Measurements from ENCODE around the gene PRR5.
"Not testable (repeated sequence)": the region's sequence is repeated elsewhere in the genome, so short reads cannot be mapped to it uniquely, and the experiment has no call there.

The PRR5 gene, protein sequence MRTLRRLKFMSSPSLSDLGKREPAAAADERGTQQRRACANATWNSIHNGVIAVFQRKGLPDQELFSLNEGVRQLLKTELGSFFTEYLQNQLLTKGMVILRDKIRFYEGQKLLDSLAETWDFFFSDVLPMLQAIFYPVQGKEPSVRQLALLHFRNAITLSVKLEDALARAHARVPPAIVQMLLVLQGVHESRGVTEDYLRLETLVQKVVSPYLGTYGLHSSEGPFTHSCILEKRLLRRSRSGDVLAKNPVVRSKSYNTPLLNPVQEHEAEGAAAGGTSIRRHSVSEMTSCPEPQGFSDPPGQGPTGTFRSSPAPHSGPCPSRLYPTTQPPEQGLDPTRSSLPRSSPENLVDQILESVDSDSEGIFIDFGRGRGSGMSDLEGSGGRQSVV

DNA sequence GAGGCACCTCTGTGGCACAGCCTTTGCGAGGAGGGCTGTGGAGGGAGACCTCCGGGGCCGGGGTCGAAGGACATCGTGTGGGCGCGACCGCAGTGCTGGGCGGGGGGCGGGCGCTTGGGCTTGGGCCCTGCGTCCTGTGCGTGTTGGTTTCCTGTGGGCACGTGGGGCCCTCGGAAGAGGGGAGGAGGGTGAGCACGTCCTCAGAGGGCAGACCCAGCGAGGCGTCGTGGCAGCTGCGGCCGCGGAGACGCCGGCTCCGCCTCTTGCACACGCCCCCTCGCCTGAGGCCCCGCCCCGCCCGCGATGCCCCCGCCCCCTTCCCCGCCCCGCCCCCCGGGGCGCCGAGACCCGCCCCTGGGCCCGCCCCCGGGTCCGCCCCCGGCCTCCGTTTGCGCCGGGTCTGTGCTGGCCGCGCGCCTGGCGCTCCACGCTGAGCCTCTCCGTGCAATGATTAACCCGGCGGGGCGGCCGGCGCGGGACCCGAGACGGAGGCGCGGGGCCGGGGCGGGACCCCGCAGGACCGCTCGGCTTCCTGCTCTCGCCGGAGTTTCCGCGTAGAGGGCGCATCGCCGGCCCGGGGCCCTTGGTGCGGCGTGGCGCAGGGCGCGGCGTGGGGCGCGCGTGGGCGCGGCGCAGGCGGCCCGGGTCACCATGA, at the start of gene PRR5:
PRR5 (plus strand) TSS at position 381 of the 655 bp plus-strand sequence; CDS start at position 652, 271 bp downstream.
- DNase-seq = no peak

DNA sequence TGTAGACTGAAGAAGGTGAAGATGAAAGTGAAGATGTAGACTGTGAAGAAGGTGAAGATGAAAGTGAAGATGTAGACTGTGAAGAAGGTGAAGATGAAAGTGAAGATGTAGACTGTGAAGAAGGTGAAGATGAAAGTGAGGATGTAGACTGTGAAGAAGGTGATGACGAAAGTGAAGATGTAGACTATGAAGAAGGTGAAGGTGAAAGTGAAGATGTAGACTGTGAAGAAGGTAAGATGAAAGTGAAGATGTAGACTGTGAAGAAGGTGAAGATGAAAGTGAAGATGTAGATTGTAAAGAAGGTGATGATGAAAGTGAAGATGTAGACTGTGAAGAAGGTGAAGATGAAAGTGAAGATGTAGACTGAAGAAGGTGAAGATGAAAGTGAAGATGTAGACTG, 49.1 kb upstream of the PRR5 start:
- DNase-seq = not testable (repeated sequence)

DNA sequence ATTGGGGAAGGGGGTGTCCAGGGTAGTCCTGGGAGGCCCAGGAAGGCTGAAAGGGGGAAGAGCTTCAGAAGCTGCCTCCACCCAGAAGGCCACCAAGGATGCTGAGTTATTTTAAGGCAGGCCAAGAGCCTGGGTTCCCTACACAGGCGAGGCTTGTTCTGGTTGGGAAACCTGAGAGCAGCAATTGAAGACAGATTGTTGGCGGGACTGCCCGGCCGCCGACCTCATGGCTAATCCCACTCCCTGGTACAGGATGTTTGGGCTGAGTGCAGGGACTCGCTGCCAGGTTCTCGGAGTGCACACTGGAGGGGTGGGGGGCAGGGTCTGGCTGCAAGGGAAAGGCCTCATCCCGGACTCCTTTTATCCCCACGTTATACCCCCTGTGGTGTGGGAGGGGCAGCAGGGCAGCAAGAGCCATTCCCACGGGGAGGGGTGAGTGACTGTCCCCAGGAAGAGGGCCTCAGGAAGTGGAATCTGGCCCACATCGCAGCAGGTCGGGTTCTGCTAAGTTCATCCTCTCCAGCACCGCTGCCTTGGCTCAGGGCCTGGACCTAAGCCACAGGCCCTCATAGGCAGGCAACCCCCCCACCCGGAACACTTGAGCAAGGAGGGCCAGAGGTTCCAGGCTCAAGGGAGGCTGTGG, 43.6 kb upstream of the PRR5 start:
- DNase-seq = no peak

DNA sequence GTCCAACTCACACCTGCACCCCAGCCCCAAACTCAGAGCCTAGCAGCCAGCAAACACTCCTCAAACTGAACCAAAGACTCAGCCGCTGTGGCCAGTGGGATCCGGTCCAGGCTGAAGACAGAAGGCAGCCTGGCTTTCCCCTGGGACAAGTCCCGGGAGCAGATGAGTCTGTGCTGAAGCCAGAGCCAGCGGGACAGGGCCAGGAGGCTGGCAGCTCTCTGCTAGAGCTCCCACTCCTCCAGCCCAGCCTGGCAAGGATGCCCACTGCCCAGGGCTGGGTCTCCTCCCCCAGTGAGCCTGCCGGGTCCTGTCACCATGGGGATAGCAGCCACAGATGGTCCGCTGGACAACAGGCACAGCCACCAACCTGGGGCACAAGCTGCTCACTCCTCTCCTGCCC, 42.9 kb upstream of the PRR5 start:
- no peak for DNase-seq

DNA sequence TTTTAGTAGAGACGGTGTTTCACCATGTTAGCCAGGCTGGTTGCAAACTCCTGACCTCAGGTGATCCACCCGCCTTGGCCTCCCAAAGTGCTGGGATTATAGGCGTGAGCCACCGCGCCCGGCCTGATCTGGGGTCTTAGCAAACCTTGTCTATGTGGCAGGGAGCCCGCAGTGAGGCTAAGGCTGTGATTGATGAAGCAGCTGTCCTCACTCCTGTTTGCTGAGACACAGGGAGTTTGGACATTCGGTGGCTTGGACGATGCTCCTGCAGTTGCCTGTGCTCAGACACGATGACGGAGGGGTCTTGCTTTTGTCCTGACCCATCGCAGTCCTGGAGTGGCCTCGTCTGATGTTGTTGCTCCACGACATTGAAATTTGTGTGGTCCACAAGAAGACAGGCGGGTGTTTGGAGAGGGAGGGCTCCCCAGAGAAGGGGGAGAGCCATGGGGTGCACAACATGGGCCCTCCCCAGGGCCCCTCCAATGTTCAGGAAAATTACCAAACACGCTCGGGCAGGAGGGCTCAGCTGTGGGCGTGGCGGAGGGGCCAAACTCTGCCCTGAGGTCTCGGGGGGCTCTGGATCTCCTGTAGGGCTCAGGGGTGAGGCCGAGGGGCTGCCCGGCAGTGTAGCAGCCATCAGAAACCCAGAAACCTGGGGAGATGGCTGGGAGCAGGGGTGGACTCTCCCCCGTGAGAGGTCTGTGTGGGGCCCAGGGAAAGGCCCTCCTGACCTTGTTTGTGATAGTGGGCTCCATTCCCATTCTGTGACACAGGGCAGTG, 41.8 kb upstream of the PRR5 start:
- DNase-seq = no peak

DNA sequence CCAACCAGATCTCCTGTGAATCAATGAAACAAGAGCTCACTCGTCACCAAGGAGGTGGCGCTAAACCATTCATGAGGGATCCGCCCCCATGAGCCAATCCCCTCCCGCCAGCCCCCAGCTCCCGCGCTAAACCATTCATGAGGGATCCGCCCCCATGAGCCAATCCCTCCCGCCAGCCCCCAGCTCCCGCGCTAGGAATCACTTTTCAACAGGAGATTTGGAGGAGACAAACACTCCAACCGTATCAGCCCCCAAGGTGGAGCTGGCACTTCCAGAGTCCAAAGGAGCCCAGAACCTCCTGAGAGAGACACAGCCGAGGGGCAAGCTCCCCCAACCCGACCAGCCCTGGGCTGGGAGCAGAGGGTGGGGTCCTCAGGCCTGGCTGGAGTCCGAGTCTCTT, 40.9 kb upstream of the PRR5 start:
- DNase-seq = no peak

DNA sequence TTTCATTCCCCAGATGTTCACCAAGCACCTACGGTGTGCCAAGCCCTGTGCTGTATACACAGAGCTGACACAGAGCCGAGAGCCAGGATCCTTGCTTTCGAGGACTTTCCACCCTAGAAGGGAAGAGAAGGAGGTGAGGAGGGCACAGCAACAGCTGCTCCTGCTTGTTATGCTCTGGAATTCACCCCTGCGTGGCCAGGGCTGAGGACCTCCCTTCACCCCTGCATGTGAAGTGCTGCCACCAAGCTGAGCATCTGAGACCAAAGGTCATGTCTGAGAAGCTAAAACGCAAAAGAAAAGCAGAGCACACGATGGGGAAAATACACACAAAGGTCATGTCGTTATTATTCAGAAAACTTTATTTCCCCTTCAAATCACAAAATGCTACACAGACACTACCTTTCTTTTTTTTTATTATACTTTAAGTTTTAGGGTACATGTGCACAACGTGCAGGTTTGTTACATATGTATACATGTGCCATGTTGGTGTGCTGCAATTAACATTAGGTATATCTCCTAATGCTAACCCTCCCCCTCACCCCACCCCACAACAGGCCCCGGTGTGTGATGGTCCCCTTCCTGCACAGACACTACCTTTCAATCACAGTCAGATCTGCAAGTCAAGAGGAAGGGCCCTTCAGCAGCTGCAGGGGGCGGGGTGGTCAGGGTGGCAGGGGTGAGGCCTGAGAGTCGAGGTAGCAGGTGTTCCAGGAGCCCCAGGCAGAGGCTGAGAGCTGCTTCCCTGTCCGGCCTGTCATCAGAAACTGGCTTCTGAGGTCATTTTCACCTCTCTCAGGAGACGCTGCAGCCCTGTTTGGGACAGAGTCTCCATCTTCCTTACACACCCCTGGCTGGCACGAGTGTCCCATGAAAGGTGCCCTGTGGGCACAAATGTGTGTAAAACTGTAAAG, 40.1 kb upstream of the PRR5 start:
- no peak for DNase-seq

DNA sequence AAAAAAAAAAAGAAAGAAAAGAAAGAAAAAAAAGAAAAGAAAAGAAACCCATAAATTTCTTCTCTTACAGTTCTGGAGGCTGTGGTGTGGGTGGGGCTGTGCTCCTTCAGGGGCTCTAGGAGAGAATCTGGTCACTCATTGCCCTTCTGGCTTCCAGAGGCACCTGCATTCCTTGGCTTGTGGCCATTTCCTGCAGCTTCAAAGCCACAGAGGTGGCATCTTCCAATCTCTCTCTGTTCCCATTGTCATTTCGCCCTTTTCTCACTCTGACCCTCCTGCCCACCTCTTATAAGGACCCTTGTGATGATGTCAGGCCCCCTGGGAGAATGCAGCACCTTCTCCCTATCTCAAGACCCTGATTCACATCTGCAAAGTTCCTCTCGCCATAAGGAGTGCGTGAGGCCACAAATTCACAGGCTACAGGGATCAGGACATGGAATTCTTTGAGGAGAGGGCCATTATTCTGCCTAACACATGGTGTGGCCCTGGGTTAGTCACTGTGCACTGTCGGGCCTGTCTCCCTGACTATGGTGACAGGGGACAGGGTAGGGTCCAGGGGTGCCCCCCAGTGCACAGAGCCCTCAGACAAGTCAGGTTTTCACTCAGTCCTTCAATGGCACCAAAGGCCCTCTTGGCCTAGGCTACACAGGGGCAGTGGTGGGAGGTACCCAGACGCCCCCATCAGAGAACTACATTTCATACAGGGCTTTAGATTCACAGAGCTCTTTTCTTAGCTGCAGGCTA, 38.6 kb upstream of the PRR5 start:
- DNase-seq = no peak

DNA sequence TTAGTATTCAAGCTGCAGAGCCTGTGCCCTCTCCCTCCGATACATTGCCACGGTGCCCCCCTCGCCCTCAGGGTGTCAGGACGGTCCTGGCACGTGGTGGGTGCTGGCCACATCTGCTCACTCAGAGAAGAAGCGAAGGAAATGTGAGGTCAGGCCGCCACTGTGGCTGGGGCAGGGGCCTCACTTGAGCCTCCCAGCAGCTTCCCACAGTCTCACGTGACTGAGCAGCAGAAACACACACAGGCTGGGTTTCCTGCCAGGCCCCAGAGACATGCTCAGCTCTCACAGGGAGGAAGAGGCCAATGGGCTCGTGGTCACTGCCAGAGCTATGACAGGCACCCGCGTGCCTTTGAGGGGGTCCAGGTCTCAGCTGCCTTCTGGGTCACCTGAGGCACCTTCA, 37.9 kb upstream of the PRR5 start:
- no peak for DNase-seq

DNA sequence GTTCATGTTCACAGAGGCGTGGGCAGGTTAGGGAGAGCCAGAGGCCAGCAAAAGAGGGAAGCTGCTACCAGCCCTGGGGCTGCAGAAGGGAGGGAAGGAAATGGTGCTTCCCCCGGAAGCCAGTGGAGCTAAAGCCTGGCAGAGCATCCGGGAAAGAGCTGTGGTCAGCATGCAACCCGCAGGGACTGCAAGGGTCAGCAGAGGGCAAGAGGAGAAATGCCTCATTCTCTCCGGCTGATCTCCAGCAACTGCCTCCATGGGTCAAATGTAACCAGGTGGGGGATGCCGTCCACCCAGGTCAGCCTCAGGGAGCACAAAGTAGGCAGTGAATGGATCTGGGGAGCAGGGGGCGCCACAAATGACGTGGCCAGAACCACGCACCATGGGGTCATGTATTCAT, 36.9 kb upstream of the PRR5 start:
- DNase-seq = no peak

DNA sequence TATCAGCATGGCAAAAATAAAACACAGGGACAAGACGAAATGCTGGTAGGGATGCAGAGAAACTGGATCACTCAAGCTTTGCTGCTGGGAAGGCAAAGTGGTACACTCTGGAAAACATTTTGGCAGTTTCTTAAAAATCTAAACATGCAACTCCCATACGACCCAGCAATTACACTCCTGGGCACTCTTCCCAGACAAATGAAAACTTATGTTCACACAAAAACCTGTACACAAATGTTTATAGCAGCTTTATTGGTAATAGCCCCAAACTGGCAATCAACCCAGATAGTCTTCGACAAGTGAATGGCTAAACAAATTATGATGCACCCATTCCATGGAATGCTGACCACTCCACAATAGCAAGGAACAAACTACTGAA, 35.8 kb upstream of the PRR5 start:
- DNase-seq = no peak

DNA sequence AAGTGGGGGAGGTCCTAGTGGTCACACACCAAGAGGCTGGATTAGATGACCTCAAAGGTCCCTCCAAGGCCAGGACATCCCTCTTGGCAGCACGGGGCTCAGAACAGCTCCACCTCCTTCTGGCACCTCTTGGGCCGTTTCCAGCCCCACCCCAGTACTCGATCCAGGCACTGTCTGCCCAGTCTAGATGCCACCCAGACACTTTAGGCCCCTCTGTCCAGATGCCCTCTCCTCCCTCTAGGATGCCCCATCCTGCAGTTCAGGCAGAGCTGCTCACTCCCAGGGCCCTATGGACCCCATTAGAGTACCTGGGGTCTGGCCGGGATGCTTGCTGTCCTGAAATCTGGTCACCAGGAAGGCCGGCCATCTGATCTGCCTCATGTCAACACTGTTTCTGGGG, 34.7 kb upstream of the PRR5 start:
- DNase-seq = no peak

DNA sequence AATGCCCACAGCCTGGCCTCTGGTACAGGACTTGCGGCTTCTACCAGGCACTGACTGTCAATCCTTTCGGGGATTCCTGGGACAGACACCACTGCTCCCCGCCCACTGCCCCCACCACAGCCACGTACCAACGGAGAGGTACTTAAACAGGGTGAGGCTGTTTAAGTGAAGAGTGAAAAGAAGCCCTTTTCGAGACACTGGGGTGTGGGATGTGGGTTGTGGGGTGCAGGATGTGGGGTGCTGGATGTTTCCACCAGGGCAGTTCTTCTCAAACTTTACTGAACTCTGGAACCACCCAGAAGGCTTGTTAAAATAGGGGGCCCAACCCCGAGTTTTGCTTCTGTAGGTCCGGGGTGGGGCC, 34.2 kb upstream of the PRR5 start:
- no peak for DNase-seq

DNA sequence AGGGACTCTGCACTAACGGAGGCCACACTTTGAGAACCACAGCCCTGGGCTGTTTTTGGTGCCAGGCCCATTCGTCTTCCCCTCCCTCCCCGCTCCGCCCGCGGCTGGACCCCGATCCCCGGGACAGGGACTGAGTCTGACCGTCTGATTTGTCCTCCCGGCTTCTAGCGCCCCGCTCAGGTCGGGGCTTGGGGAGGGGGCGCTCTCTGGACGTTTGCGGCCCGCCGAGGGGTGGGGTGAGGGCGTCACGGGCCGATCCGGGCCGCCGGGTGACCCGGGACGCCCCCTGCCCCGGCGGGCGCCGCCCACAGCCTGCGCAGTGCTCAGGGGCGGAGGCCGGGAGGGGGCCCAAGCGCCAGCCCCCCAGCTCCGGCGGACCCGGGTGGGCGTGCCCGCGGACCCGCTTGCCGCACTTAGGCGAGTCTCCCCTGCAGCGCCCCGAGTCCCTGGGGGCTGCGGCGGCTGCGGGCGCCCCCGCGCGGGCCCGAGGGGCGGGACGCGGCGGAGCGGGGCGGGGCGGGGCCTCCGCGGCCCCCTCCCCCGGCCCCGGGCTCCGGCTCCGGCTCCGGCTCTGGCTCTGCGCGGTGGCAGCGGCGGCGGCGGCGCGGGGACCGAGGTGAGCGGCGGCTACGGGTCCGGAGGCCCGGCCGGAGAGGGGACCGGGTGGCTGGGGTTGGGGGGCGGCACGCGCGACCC, 33.7 kb upstream of the PRR5 start:
- no peak for DNase-seq

DNA sequence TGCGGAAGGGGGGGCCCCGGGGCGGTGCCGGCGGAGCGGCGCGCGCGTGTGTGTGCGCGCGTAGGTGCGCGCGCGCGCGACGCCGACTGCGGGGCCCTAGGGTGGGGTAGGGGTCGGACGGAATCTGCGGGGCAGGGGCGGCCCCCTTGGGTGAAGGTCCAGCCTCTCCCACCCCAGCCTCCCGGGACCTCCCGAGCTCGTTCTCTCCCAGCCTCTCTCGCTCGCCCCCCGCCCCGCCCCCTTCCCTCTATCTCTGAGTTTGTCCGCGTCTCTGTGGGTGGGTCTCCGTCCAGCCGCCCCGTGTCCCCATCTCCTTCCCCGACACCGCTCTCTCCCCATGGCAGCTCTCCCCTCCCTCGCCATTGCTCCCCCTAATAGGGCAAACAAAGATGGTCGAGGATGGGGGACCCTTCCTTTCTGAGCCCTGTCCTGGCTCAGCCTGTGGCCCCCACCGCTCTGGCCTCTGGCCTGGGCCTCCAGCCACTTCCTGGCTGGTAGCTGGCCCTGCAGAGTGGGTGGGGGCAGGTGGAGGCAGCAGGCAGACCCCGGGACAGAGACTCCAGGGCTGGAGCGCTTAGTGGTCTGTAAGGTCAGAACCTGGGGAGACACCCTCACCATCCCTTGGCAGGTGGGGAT, 33.0 kb upstream of the PRR5 start:
- DNase-seq = no peak

DNA sequence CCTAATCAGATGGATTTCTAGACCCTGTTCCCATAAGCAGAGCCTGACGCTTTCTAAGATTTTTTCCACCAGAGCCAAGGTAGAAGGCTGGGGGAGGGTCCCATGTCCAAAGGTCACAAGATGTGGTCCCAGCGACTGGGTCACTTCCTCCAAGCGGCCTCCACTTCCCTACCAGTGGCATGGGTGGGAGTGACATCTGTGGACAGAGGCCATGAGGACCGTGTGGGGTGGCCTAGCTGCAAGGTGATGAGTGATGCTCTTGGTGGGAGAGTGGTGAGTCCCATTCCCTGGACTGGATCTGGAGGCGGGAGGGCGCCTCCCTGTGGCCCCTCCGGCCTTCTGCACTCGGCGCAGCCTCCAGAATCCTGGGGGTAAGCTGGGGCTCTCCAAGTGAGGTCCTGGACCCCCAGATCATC, 32.4 kb upstream of the PRR5 start:
- DNase-seq = no peak

DNA sequence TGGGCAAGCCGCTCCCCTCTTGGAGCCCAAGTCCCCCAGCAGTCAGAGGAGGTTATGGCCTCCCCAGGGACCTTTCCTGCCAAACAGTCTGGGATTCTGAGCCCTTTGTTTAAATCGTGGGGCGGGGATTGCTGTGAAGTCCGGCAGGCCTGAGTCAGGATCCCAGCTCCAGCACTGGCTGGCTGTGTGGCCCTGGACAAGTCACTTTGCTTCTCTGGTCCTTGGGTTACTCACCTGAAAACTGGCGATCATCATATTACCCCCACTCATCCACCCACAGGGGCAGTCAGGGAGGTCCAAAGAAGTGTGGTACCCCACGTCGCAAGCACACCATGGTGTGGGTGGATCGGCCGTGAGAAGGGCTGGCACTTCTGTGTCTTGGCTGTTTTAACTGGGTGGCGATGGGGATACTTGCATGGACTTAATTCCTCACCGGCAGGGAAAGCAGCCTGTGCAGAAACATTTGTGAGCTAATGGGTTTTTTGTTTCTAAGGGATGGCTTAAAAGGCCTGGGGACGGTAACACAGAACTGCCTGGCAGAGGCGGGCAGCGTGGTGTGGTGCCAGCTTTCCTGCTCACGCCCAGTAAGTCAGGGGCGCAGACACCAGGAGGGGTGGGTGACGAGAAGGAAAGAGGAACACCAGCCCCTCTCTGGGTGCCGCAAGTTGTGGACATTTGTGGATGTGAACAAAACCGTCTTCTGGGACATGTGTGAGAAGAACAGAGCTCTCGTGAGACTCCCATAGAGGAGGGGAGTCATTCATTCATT, 31.6 kb upstream of the PRR5 start:
- DNase-seq = no peak

DNA sequence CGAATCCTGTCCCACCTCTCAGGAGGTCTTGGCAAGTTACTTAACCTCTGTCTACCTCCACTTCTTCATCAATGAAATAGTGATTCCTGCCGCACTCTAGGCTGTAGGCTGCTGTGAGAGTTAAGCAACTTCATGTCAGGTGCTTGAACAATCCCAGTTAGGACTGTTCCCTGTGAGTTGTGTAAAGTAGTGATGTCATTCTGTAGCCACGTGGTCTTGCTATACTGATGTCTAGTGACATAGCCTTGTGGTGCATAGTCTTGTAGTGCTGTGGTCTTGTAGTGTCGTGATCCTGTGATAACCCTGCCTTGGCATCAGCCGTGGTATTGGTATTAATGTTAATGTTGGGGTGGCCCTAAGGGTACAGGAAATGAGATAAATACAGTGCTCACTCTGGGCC, 30.3 kb upstream of the PRR5 start:
- no peak for DNase-seq

DNA sequence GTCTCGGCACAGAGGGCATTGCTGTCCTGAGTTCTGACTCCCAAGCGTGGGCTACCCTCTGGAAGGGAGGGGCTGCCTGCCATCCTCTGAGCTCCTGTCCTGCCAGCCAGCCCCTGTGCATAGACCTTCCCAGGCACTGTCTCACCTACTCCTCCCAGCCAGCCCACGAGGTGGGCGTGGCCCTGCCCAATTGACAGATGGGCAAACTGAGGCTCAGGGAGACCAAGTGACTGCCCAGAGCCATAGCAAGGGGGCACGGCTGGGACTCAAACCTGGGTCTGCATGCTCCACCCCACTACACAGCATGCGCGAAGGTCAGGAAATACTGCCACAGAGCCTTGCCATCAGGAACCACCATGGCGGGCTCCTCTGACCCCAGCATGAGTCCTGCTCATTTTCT, 29.4 kb upstream of the PRR5 start:
- no peak for DNase-seq

DNA sequence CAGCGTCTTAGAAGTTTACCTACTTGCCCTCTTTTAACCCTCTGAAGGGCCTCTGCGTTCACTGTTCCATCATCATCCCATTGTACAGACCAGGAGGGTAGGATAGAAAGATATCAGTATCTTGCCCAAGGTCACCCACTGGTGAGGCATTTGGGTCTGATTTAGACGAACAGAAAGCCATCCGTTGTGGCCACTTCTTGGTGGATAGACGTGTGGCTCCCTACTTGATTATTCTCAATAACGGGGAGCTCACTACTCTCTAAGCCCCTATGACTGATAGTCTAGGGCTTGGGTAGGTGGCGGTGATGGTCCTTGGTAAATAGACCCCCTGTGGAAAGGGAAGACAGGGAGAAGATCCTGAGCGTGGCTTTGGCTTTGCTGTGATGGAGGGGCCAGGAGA, 28.6 kb upstream of the PRR5 start:
- no peak for DNase-seq

All from T1000 (cell line).